Loucy (cell line): ENCODE data around the gene USH1C.

Source experiments
- CTCF ChIP-seq: fragments of 200-600 bp; sonication (generic); conservative IDR thresholded peaks from 2 replicates; pipeline ENCODE4 v1.5.1; 2014; ENCODE audit warnings: mild to moderate bottlenecking, antibody characterized with exemption, low read length
- EZH2phosphoT487 ChIP-seq: fragments of 200-600 bp; IDR thresholded peaks from 2 replicates; pipeline ENCODE4 v1.6.1; 2018; ENCODE audit warnings: antibody characterized with exemption, mild to moderate bottlenecking, moderate library complexity, borderline replicate concordance

DNA sequence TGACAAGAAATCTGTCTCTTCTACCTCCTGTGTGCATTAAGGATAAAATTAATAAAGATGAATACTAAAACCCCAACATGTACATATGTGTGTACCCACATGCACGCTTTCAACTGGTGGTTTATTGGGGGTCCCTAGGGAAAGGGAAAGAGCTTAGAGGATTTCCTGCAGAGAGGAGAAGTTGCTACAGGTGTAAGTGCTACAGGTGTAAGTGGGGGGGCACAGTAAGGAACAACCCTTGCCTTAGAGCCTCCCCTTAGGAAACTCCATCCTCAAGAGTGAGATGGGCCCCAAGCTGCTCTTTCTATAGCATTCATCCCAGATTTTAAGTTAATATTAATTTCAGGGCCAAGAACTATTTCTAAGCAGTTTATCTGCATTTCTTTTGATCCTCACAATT is 55.7 kb downstream of the USH1C start:
- TF ChIP-seq CTCF, result no peak
- no peak for TF ChIP-seq EZH2phosphoT487
